Hair follicle dermal papilla cell (primary cell): ENCODE measurements around the gene SCGB1C2. TPM values are rescaled to one million over a fixed set of nuclear protein-coding genes. Genes with fewer than 3 reads are reported as not detected.

Experiments
- small RNA-seq: library from RNA; depleted of rRNA; stranded (forward); fragments of <200 nt; gene quantifications from one replicate; pipeline ENCODE3, GENCODE V24; 2012
- total RNA-seq: library from RNA; depleted of rRNA; stranded (reverse); fragments of >200 nt; gene quantifications from 2 replicates; pipeline ENCODE4 v1.2.3, GENCODE V29; 2012

SCGB1C2 gene
- total RNA-seq, result not detected in 2 replicates

DNA sequence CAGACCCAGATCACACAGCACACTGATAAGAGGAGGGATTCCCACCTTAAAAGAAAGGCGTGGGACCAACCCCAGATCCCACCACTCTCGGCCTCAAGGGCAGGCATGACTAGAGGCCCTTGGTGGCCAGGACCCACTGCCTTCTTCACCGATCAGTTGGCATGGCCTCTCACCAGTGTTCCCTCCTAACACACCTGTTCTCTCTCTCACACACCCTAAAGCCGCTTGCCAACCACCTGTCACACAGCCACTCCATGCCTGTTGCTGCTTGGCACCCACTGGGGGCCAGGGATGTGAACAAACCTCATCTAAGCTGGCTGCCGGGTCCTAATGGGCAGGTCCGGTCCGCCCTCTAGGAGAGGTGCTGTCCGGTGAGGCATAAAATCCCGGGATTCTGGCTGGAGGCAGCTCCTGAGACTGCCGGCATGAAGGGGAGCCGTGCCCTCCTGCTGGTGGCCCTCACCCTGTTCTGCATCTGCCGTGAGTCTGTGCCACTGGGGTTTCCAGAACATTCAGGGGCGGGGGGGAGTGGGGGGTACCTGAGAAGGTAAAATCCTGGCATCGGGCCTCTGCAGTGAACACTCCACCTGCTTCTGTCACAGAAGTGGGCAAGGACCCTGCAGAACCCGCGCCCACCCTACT is at the start of gene SCGB1C2:
TSS of gene SCGB1C2 (plus strand) at position 404 of the 642 bp plus-strand sequence. CDS start at position 426, 22 bp downstream.

DNA sequence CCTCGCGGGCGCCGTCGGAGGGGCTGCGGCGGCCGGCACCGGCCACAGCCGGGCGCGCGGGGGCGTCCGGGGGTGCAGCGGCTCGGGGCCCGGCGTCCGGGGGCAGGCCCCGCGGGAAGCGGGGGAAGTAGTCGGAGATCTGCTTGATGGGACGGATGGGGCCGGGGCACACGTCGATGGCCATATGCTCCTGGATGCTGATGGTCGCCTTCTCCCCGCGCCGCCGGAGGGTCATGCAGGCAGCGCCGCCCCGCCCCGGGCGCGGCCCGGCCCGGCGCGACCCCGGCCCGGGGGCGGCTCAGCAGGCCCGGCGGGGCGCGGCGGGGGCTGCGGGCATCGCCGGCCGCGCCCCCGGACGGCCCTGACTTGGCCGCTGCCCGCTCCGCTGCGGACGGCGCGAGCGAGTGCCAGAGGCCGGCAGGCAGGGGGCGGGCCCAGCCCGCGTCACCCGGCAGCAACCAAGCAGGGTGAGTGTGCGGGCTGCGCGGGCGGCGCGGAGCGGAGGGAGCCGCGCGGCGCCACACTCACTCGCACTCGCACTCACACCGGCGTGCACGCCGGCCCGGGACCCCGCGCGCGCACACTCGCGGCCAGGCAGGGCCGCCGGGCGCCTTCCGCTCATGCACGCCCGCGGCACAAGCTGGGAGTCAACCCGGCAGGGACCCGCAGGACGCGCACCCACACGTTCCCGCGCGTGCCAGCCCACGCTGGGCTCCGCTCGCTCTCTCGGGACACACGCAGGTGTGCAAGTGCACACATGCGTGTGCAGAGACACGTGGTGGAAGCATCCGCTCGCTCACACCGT is 44.1 kb downstream of the SCGB1C2 start, which contains the start of gene DOC2B:
TSS of gene DOC2B (minus strand) at position 406 of the 805 bp plus-strand sequence. CDS start at position 235, 171 bp downstream.

Small RNAs within 50 kb of the gene (small RNA-seq; reads per million reads assigned to genes)
- not detected for gene RF00026

Other genes starting within 250 kb of the SCGB1C2 start
- not detected in 2 replicates for gene DOC2B, start 44.1 kb downstream of the SCGB1C2 start, total RNA-seq
- gene RPH3AL, start 215.2 kb downstream of the SCGB1C2 start, total RNA-seq, result 2.3 and 2.6 TPM in 2 replicates